Measurements from ENCODE around the gene PRKAR1A. TPM values are rescaled to one million over a fixed set of nuclear protein-coding genes. Genes with fewer than 3 reads are reported as not detected.

PRKAR1A gene
- total and polyA plus RNA-seq, 9 donors, result 137 to 501 (median 375) TPM

GRCh38 chr17:68572138-68572842 is 60.1 kb downstream of the PRKAR1A start:
- H3K36me3 ChIP-seq, result no peaks in the 10 kb centered on the region
- H3K9me3 ChIP-seq, result no peaks in the 10 kb centered on the region
- no peak overlapping the region for H3K4me3 ChIP-seq
- intact Hi-C loops (cut with DNase I), result no loop called here
- peaks cover 8% of the 10 kb centered on the region for H3K4me1 ChIP-seq (ENCODE audit: insufficient read depth)
- no peaks in the 10 kb centered on the region for H3K27me3 ChIP-seq
- no peak for DNase-seq
- 92 to 96% (median 94%) methylated on average over 6 of the region's 6 CpGs for WGBS, 3 donors
- no peak overlapping the region for H3K27ac ChIP-seq
- TF ChIP-seq POLR2A (IDR thresholded peaks at IDR 0.05) (no peak), CTCF (IDR thresholded peaks at IDR 0.05) (no peak)

DNA sequence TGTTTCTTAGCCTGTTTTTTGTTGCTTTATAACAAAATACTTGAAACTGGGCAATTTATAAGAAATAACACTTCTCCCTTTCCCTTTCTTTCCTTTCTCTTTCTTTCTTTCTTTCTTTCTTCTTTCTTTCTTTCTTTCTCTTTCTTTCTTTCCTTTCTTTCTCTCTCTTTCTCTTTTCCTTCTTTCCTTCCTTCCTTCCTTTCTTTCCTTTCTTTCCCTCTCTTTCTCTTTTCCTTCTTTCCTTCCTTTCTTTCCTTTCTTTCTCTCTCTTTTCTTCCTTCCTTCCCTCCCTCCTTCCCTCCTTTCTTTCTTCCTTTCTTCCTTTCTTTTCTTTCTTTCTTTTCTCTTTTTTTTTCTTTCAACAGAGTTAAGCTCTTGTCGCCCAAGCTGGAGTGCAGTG is 61.1 kb downstream of the PRKAR1A start:
- DNase-seq, result no peak
- intact Hi-C loops (cut with DNase I), result no loop called here
- no peaks in the 10 kb centered on the region for H3K9me3 ChIP-seq
- no peaks in the 10 kb centered on the region for H3K36me3 ChIP-seq
- 96 to 100% (median 100%) methylated on average over 1 of the region's 1 CpG for WGBS, 3 donors
- no peak overlapping the region for H3K27ac ChIP-seq
- no peaks in the 10 kb centered on the region for H3K27me3 ChIP-seq
- H3K4me1 ChIP-seq (ENCODE audit: insufficient read depth), result peaks cover 11% of the 10 kb centered on the region
- TF ChIP-seq CTCF (IDR thresholded peaks at IDR 0.05), result no peak
- TF ChIP-seq EP300 (IDR thresholded peaks at IDR 0.05), result no peak
- no peak for TF ChIP-seq POLR2A (IDR thresholded peaks at IDR 0.05)
- no peak overlapping the region for H3K4me3 ChIP-seq

DNA sequence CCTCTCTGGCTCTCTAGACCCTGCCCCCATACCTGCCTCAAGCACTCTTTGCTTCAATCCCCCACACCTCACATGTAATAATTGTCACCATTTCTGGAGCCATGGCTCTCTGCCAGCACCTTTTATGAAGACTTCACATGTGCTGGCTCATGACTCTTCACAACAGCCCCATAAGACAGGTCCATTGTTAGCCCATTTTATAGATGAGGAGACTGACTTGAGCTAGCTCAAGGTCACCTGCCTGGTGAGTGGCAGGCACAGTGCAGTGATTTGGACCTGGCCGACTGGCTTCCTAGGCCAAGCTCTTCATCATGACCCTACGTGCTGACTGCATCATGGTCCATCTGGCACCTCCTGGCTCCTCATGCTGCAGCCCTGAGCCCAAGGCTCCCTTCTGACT is 63.9 kb downstream of the PRKAR1A start:
- DNase-seq, result no peak
- TF ChIP-seq EP300 (IDR thresholded peaks at IDR 0.05) (no peak), CTCF (IDR thresholded peaks at IDR 0.05) (no peak), POLR2A (IDR thresholded peaks at IDR 0.05) (no peak)
- intact Hi-C loops (cut with DNase I), result no loop called here
- H3K9me3 ChIP-seq, result no peaks in the 10 kb centered on the region
- H3K4me3 ChIP-seq, result no peak overlapping the region
- H3K27ac ChIP-seq, result peak overlapping the region in 1 of 2 donors; percentile 50
- H3K4me1 ChIP-seq (ENCODE audit: insufficient read depth), result peaks cover 19% of the 10 kb centered on the region
- WGBS, 3 donors, result 91 to 96% (median 95%) methylated on average over 2 of the region's 2 CpGs
- no peaks in the 10 kb centered on the region for H3K27me3 ChIP-seq
- H3K36me3 ChIP-seq, result no peaks in the 10 kb centered on the region

DNA sequence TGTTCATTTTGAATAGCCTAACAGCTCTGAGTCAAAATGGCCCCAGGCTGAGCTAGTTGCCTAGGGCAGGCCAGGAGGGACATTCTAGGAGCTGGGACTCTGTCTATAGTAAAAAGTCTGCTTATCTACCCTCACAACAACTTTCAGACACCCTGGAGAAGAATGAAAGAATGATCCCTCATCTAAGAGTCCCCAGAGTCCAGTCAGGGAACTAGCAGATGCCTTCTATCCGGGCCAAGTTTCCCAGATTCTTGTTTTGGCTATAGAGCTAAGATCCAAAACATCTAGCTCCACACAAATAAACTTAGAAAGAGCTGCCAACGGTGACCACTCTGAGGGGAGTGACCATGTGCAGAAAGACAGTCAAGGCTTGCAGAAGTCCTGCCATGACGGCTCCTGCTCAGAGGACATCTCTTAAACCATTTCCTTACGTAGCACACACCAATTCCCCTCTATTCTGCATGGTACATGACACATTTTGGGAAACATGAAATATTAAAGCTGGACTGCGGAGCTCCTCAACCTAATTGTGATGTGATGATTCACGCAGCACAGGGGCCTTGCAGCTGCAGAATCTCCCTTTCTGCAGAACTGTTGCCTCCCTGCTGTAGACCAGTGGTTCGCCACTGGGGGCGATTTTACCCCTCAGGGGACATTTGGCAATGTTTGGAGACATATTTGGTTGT is 64.7 kb downstream of the PRKAR1A start:
- H3K4me1 ChIP-seq (ENCODE audit: insufficient read depth), result peaks cover 19% of the 10 kb centered on the region
- H3K27ac ChIP-seq, result peak overlapping the region in 1 of 2 donors; percentile 50
- H3K9me3 ChIP-seq, result no peaks in the 10 kb centered on the region
- intact Hi-C loops (cut with DNase I), result no loop called here
- 3 to 17% (median 16%) methylated on average over 8 of the region's 8 CpGs for WGBS, 3 donors
- no peak overlapping the region for H3K4me3 ChIP-seq
- no peaks in the 10 kb centered on the region for H3K27me3 ChIP-seq
- TF ChIP-seq EP300 (IDR thresholded peaks at IDR 0.05) (no peak), CTCF (IDR thresholded peaks at IDR 0.05) (peak in 1 of 3 donors; percentile 19)
- peak in 3 of 5 donors; percentile 33 to 51 (median 43) for DNase-seq
- no peaks in the 10 kb centered on the region for H3K36me3 ChIP-seq
